Activated CD4-positive, alpha-beta T cell treated with anti-CD3 and anti-CD28 coated beads for 36 hours (primary cell): ENCODE data around the gene AVPI1. TPM values are rescaled to one million over a fixed set of nuclear protein-coding genes. Genes with fewer than 3 reads are reported as not detected.
A peak's percentile ranks its signal among the peaks of the same experiment; 100 is the strongest.

Experiments used
- ATAC-seq: fragments of 200-7000 bp; cut with Tn5 transposase; one replicate; pipeline ENCODE4 v1.10.0; 2021; ENCODE audit warnings: mild to moderate bottlenecking, moderate library complexity
- CTCF ChIA-PET: fragments of 350-600 bp; sonication (Branson Sonifier 250); formaldehyde crosslinking; loops from one replicate; lab custom pipeline; 2021; ENCODE audit warnings: antibody characterized with exemption; lab: Charles Lee
- POLR2A ChIA-PET: fragments of 350-600 bp; sonication (Branson Sonifier 250); formaldehyde crosslinking; loops from one replicate; lab custom pipeline; 2021; ENCODE audit warnings: antibody characterized with exemption, inconsistent platforms; lab: Charles Lee
- DNase-seq: peaks from one replicate; pipeline ENCODE4 v3.0.0-alpha.2; 2020
- H3K27ac Mint-ChIP-seq: one replicate; pipeline ENCODE4 v1.8.0; 2021; ENCODE audit warnings: mixed read lengths
- H3K27me3 Mint-ChIP-seq: one replicate; pipeline ENCODE4 v1.8.0; 2021; ENCODE audit warnings: mixed read lengths
- H3K36me3 Mint-ChIP-seq: one replicate; pipeline ENCODE4 v1.8.0; 2021; ENCODE audit warnings: low read depth, mixed read lengths
- H3K4me1 Mint-ChIP-seq: one replicate; pipeline ENCODE4 v1.8.0; 2021; ENCODE audit warnings: mixed read lengths
- H3K4me3 Mint-ChIP-seq: one replicate; pipeline ENCODE4 v1.8.0; 2021; ENCODE audit warnings: mild to moderate bottlenecking, moderate library complexity, mixed read lengths
- H3K9me3 Mint-ChIP-seq: one replicate; pipeline ENCODE4 v1.8.0; 2021; ENCODE audit warnings: low read depth, mixed read lengths
- intact Hi-C, 2 experiments: fragments of 100-400 bp; cut with DNase I in 1 of 2; cut with micrococcal nuclease in 1 of 2; formaldehyde crosslinking; loops; one replicate each; pipeline versions ENCODE4 v1.14.2 to v1.15.1; 2022 to 2024; cut with DNase I, micrococcal nuclease
- total RNA-seq, 2 experiments: library from RNA; stranded (reverse); gene quantifications; one replicate each; pipeline ENCODE4 v1.2.3, GENCODE V29; 2021

The AVPI1 gene
- total RNA-seq, 2 experiments from 2014 or later: 2.1 to 2.2 TPM

DNA sequence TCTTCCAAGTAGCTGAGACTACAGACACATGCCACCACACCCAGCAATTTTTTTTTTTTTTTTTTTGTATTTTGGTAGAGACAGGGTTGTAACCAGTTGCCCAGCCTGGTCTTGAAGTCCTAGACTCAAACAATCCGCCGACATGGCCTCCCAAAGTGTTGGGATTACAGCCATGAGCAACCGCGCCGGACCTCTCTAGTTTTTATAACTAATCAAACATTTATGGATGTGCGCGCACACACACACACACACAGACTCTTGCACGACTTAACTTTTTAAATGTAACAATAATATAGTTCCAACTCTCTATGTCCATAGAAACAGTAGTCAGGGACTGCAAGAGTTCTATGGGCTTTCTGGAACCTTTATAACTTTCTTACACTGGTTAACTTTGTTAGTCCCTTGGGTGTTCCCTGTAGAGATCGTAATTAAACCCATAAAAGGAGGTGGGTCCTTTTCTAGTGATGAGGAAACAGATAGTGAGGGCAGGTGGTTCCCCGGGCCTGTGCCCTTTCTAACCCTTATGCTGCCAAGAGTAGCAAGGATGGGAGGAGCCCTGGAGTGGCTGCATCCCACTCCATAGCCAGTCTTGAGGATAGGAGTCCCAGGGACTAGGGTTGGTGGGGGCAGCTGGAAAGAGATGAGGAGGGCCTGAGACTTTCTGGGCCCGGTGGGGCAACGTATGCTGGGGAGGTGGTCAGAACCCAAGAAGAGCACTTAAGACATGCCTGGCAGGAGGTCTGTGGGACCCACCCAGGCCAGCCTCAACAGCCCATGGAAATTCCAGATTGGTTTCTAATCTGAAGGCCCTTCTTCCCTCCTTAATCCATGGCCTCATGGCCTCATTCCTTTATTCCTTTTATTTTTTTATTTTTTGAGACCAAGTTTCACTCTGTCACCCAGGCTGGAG is 35.1 kb upstream of the AVPI1 start:
- CTCF ChIA-PET: interaction anchor here (17.4 kb wide), 1 partner anchor 14 kb away, joined by 384 read pairs; the partner anchor contains the start of gene MARVELD1
- ATAC-seq: no peak

DNA sequence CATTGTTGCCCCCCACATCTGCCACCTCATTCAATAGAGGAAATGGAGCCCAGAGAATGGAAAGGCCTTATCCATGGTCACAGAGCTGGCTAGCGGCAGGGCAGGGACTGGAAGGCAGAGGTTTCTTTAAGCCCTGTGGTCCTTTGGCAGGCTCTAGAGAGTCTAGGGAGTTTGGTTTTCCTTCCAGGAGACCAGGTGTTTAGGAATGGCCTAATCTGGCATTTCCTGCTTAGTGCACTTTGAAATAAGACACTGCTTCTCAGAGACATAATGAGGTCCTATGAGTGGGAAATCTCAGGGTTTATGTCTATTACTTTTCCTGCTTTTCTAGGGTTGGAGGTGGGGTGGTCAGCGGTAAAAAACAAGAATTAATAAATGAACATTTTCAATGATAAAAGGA is 32.6 kb upstream of the AVPI1 start:
- intact Hi-C loops: no loop called here
- Mint-ChIP-seq H3K4me1 (peaks cover 4% of the 10 kb centered on the region), H3K27me3 (peaks cover 2% of the 10 kb centered on the region), H3K9me3 (no peaks in the 10 kb centered on the region), H3K36me3 (no peaks in the 10 kb centered on the region), H3K4me3 (no peak overlapping the region), H3K27ac (no peak overlapping the region)
- no peak for DNase-seq
- POLR2A ChIA-PET: no interaction called here
- no peak for ATAC-seq
- CTCF ChIA-PET: interaction anchor here (1.3 to 2.0 kb wide), 2 partner anchors 10 to 12 kb away, joined by 4 to 8 read pairs; no protein-coding TSS in a partner anchor

More for the DNA sequence above, 35.1 kb upstream of the AVPI1 start:
- Mint-ChIP-seq H3K27ac (no peak overlapping the region), H3K36me3 (no peaks in the 10 kb centered on the region), H3K4me3 (no peak overlapping the region), H3K4me1 (peaks cover 5% of the 10 kb centered on the region), H3K9me3 (no peaks in the 10 kb centered on the region), H3K27me3 (peaks cover 3% of the 10 kb centered on the region)
- POLR2A ChIA-PET: no interaction called here
- intact Hi-C loops: no loop called here
- no peak for DNase-seq

DNA sequence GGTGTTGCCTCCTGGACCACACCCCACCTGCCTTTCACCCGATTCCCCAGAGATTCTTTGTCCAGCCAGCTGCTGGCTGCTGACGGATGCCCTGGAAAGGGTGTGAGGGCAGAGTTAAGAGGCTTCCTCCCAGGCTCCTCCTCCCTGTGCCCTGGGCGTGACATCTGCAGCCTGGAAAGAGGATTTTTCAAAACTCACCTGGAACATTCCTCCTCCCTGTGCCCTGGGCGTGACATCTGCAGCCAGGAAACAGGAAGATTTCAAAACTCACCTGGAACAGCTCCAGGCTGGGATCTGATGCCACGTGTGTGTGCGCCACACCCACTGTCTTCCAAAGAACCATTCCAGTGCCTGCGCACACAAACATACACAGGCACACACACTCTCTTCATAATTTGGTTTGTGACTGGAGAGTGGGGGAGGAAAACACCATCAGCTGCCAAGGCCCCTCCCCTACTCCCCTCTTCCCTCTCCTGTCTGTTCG is 31.7 kb upstream of the AVPI1 start:
- POLR2A ChIA-PET: no interaction called here

DNA sequence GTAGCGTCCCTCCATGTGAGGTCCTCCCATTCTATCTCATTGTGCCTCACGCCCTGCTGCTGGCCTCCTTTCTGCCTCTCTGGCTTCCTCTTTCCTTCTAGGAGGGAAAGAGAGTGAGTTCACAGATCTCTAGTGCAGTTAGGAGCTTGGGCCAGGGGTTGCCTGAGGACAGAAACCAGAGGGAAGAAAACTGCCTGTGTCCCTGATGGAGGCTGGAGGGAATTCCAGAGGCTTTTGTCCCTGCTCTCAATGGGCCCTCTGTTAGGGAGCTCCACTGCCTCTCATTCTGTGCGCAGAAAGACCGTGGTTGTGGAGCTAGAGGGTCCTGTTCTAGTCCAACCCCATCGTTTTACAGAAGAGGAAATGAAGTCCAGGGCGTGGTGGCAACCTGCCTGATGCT is 31.1 kb upstream of the AVPI1 start:
- Mint-ChIP-seq H3K27ac (no peak overlapping the region), H3K4me3 (no peak overlapping the region), H3K36me3 (no peaks in the 10 kb centered on the region), H3K4me1 (peaks cover 7% of the 10 kb centered on the region), H3K9me3 (no peaks in the 10 kb centered on the region), H3K27me3 (peaks cover 2% of the 10 kb centered on the region)
- ChIA-PET CTCF (interaction anchor here (0.7 to 2.0 kb wide), 3 partner anchors 9 to 125 kb away, joined by 3 to 8 read pairs (median 3); partner anchors contain the start of gene AVPI1), POLR2A (no interaction called here)
- intact Hi-C loops: no loop called here
- ATAC-seq (no peak), DNase-seq (no peak)

More for the DNA sequence above, 31.7 kb upstream of the AVPI1 start:
- Mint-ChIP-seq H3K27ac (no peak overlapping the region), H3K27me3 (peaks cover 3% of the 10 kb centered on the region), H3K36me3 (no peaks in the 10 kb centered on the region), H3K4me3 (no peak overlapping the region), H3K9me3 (no peaks in the 10 kb centered on the region), H3K4me1 (peaks cover 7% of the 10 kb centered on the region)
- ATAC-seq: no peak
- CTCF ChIA-PET: interaction anchor here (0.8 to 2.0 kb wide), 2 partner anchors 9 to 32 kb away, joined by 3 to 8 read pairs; partner anchors contain the start of gene AVPI1
- intact Hi-C loops: no loop called here
- DNase-seq: no peak

DNA sequence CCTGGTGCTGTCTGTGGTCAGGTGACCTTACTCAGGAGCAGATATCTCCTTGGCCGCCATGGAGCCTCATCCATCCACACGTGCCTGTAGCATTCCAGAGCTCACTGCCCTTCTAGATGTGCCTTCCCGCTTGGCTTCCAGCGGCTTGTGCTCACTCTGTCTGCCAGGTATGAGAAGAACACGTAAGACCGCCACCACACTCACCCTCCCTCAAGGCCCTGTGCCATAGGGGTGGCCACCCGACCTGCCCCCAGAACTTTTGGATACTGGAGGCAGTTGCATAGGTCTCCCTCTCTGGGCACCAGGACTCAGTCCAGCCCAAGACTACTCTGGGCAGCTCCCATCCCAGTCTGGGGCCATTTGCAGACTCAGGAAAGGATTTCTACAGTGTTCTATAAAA is 30.6 kb upstream of the AVPI1 start:
- no peak for DNase-seq
- intact Hi-C loops: no loop called here
- Mint-ChIP-seq H3K4me1 (peaks cover 11% of the 10 kb centered on the region), H3K27me3 (peaks cover 6% of the 10 kb centered on the region), H3K27ac (no peak overlapping the region), H3K4me3 (no peak overlapping the region), H3K36me3 (no peaks in the 10 kb centered on the region), H3K9me3 (no peaks in the 10 kb centered on the region)
- no peak for ATAC-seq
- CTCF ChIA-PET: interaction anchor here (0.6 to 2.2 kb wide), 6 partner anchors 9 to 124 kb away, joined by 3 to 20 read pairs (median 4); partner anchors contain the start of gene AVPI1
- POLR2A ChIA-PET: no interaction called here

DNA sequence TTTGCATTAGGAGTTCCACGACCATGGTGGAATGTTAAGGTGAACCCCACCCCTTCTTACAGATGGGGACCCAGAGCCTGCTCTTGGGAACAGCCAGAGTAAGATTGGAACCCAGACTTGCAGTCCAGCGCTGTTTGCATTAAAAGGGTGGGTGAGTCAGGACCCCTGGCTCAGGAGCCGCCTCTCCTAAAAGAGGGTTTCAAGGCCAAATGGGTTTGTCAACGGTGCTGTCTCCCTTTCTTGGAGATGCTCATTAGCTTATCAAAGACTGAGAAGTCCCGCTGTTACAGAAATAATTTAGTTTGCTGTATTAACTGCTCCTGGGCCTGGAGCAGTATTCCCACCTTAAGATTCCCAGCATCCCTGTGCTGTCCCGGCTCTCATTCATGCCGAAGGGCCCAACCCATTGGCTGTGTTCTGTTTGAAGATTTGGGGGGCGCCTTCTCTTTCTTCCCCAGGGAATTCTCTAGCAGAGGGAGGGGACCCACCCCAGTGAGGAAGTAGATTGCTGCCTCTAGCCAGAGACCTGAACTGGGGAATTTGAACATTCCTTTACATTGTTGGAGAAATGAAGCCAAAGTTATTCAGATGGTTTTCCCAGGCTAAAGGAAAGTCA is 28.3 kb upstream of the AVPI1 start:
- CTCF ChIA-PET: interaction anchor here (0.8 to 14.7 kb wide), 4 partner anchors 10 to 16 kb away, joined by 3 to 384 read pairs (median 12); partner anchors contain the start of gene ZFYVE27
- peaks cover 11% of the 10 kb centered on the region for H3K27me3 Mint-ChIP-seq
- H3K4me3 Mint-ChIP-seq: peak overlapping the region; percentile 79
- no peak overlapping the region for H3K27ac Mint-ChIP-seq
- POLR2A ChIA-PET: interaction anchor here (2.0 kb wide), 1 partner anchor 21 kb away, joined by 6 read pairs; the partner anchor contains the start of gene ZFYVE27
- ATAC-seq (no peak), DNase-seq (no peak)
- intact Hi-C loops: no loop called here
- no peaks in the 10 kb centered on the region for H3K36me3 Mint-ChIP-seq
- peaks cover 11% of the 10 kb centered on the region for H3K4me1 Mint-ChIP-seq
- H3K9me3 Mint-ChIP-seq: no peaks in the 10 kb centered on the region

DNA sequence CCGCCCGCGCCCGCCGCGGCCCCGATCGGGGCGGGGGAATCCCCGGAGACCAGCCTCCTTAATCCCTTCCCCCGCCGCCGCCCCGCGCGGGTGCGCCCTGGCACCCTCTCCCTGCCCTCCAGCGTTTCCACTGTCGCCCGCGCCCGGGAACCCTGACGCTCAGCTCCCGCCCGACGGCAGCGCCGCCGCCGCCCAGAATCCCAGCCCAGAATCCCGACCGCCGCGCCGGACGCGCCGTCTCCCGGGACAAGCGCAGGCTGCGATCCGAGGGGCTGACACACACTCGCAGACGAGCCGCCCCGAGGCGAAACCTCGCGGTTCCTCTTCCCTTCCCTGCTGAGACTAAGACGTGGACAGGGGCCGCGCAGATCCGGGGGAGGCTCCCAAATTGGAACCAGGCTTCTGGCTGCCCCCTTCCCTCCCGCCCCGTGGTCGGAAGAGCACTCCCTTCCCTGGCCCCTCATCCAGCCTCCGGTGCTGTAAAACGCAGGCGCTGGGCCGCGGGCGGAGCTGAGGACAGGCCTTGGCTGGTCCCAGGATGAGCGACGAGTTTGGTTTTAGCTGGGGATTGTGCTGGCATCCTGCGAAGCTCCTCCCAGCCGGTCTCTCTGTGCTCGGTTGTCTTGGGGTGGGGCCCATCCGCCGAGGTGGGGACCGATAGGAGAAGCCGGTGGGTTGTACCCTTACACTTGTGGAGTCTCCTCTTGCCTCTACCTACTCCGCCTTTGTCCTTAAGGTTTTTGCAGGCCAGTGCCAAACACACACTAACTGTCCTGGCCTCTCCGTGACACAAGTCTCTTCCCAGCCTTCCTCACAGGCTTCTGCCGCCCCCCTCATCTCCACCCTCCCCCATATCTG is 27.6 kb upstream of the AVPI1 start:
- peak; percentile 51 for DNase-seq
- POLR2A ChIA-PET: interaction anchor here (2.0 kb wide), 1 partner anchor 22 kb away, joined by 6 read pairs; the partner anchor contains the start of gene ZFYVE27
- H3K36me3 Mint-ChIP-seq: no peaks in the 10 kb centered on the region
- H3K4me1 Mint-ChIP-seq: peaks cover 11% of the 10 kb centered on the region
- peak; percentile 49 for ATAC-seq
- intact Hi-C loops: loop anchor here (1.0 kb wide), 2 partner anchors 23 to 27 kb away; partner anchors contain the start of genes AVPI1 (in 1 of the 2) and ZFYVE27 (in 1 of the 2)
- no peak overlapping the region for H3K27ac Mint-ChIP-seq
- H3K9me3 Mint-ChIP-seq: no peaks in the 10 kb centered on the region
- peak overlapping the region; percentile 79 for H3K4me3 Mint-ChIP-seq
- peaks cover 13% of the 10 kb centered on the region for H3K27me3 Mint-ChIP-seq
- CTCF ChIA-PET: interaction anchor here (0.8 to 14.7 kb wide), 6 partner anchors 13 to 35 kb away, joined by 3 to 384 read pairs (median 6); partner anchors contain the start of genes AVPI1 and ZFYVE27

DNA sequence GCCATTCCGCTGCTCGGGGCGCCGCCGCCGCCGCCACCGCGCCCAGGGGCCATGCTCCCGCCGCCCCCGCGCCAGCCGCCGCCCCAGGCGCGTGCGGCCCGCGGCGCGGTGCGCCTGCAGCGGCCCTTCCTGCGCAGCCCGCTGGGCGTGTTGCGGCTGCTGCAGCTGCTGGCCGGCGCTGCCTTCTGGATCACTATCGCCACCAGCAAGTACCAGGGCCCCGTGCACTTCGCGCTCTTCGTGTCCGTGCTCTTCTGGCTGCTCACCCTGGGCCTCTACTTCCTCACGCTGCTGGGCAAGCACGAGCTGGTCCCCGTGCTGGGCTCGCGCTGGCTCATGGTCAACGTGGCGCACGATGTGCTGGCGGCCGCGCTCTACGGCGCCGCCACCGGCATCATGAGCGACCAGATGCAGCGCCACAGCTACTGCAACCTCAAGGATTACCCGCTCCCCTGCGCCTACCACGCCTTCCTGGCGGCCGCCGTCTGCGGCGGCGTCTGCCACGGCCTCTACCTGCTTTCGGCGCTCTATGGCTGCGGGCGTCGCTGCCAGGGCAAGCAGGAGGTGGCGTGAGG is 26.9 kb upstream of the AVPI1 start:
- ATAC-seq (peak; percentile 85), DNase-seq (peak; percentile 74)
- Mint-ChIP-seq H3K36me3 (no peaks in the 10 kb centered on the region), H3K9me3 (no peaks in the 10 kb centered on the region), H3K4me3 (peak overlapping the region; percentile 79), H3K27ac (peak overlapping the region; percentile 88), H3K27me3 (peaks cover 20% of the 10 kb centered on the region), H3K4me1 (peaks cover 11% of the 10 kb centered on the region)
- intact Hi-C loops: loop anchor here (1.0 kb wide), 2 partner anchors 23 to 27 kb away; partner anchors contain the start of genes AVPI1 (in 1 of the 2) and ZFYVE27 (in 1 of the 2)
- CTCF ChIA-PET: interaction anchor here (1.0 to 14.7 kb wide), 5 partner anchors 12 to 34 kb away, joined by 4 to 384 read pairs (median 8); partner anchors contain the start of genes AVPI1 and ZFYVE27
- POLR2A ChIA-PET: interaction anchor here (0.9 to 2.0 kb wide), 2 partner anchors 23 to 27 kb away, joined by 3 to 6 read pairs; partner anchors contain the start of genes AVPI1 and ZFYVE27

DNA sequence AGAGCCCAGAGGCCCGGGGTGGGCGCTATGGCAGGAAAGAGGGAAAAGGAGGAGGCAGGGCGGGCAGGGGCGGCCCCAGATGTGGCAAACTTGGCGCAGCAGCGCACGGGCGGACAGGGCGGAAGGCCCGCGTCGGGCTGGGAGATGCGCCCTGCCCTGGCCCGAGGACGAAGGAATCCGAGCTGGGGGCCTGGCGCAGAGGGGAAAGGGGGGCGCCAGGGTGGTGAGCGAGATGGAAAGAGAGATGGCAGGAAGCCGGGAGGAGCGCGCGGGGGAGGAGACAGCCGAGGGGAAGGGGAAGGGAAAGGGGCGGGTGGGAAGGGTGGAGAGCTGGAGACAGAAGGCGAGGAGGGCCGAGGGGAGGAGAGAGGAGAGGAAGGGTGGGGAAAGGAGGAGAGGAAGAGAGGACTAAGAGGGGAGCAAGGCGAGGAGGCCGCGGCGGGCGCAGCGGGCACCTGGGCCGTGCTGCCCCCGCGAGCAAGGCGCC is 26.3 kb upstream of the AVPI1 start, which contains the start of gene MARVELD1:
Gene MARVELD1, plus strand, starts transcription at position 392 of the 487 bp plus-strand sequence. CDS start 147 bp downstream, outside the sequence.
- Mint-ChIP-seq H3K27ac (peak within 1 kb of the TSS; percentile 88), H3K9me3 (no peaks in the 10 kb centered on the region), H3K27me3 (peaks cover 21% of the 10 kb centered on the region), H3K4me1 (peaks cover 11% of the 10 kb centered on the region), H3K4me3 (peak within 1 kb of the TSS; percentile 79), H3K36me3 (no peaks in the 10 kb centered on the region)
- ChIA-PET POLR2A (interaction anchor here (0.9 to 2.0 kb wide), 2 partner anchors 23 to 26 kb away, joined by 3 to 6 read pairs; partner anchors contain the start of genes AVPI1 and ZFYVE27), CTCF (interaction anchor here (0.6 to 14.7 kb wide), 6 partner anchors 12 to 1671 kb away, joined by 4 to 384 read pairs (median 6); partner anchors contain the start of genes AVPI1 and ZFYVE27)
- DNase-seq (peak; percentile 29), ATAC-seq (no peak)
- intact Hi-C loops: no loop called here
